Mammary epithelial cell (primary cell): Measurements from ENCODE around the gene ALK.

ENCODE experiments used
- EZH2 ChIP-seq: IDR thresholded peaks from 2 replicates; pipeline ENCODE4 v1.6.1; 2012; ENCODE audit warnings: low read length, inconsistent platforms, borderline replicate concordance
- TF ChIP-seq, protein P1 (sequence below), 2 donors: IDR thresholded peaks in 1 of 2; conservative IDR thresholded peaks in 1 of 2; 2 replicates each; pipeline ENCODE4 v1.5.1; 2011 to 2012; ENCODE audit warnings: inconsistent platforms in 2 of 2, low read length in 2 of 2, mild to moderate bottlenecking in 2 of 2, control low read depth in 1 of 2, low read depth in 1 of 2; ENCODE audit not compliant: insufficient read depth in 1 of 2; ENCODE audit errors: extremely low read depth in 1 of 2

DNA sequence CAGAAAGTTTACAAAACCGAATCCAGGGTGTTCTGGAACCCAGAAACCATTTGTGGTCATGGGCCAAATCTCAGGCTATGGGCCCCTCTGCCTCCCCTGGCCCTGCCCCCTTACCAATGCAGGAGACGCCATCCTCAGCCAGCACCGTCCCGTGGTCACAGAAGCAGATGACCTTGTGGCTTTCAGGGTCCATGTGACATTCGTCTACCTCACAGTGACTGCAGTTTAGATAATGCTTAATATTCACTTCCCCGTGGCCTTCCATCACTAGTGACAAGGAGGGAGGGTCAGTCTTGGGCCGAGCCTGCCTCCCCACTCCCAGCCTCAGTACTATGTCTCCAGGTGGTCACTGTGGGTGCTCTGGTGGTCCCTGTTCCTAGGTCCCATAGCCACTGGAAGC, 694.6 kb downstream of the ALK start:
- TF ChIP-seq, protein P1, sequence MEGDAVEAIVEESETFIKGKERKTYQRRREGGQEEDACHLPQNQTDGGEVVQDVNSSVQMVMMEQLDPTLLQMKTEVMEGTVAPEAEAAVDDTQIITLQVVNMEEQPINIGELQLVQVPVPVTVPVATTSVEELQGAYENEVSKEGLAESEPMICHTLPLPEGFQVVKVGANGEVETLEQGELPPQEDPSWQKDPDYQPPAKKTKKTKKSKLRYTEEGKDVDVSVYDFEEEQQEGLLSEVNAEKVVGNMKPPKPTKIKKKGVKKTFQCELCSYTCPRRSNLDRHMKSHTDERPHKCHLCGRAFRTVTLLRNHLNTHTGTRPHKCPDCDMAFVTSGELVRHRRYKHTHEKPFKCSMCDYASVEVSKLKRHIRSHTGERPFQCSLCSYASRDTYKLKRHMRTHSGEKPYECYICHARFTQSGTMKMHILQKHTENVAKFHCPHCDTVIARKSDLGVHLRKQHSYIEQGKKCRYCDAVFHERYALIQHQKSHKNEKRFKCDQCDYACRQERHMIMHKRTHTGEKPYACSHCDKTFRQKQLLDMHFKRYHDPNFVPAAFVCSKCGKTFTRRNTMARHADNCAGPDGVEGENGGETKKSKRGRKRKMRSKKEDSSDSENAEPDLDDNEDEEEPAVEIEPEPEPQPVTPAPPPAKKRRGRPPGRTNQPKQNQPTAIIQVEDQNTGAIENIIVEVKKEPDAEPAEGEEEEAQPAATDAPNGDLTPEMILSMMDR (conservative IDR thresholded peaks at IDR 0.05 in 1 of 2, IDR thresholded peaks at IDR 0.05 in 1 of 2; ENCODE audit: extremely low read depth in 1 of 2, insufficient read depth in 1 of 2, low read depth in 1 of 2, low read length in 2 of 2) = no peak
- TF ChIP-seq EZH2 = no peak
